T-cell (primary cell): Measurements from ENCODE around the gene DEF6. TPM values are rescaled to one million over a fixed set of nuclear protein-coding genes. Genes with fewer than 3 reads are reported as not detected.
A peak's percentile ranks its signal among the peaks of the same experiment; 100 is the strongest.

Experiments
- ATAC-seq, 4 experiments: fragments of 200-7000 bp in 3 of 4; fragments of 150-1000 bp in 1 of 4; cut with Tn5 transposase; replicated peaks in 1 of 4; 1 replicate in 3 of 4; 2 replicates in 1 of 4; pipeline ENCODE4 v1.10.0; 2021; ENCODE audit warnings: moderate library complexity in 3 of 4, mild to moderate bottlenecking in 2 of 4, moderate number of reproducible peaks in 1 of 4
- CTCF ChIA-PET, 2 donors: fragments of 300-600 bp; sonication (Branson Sonifier 250); formaldehyde crosslinking; loops; one replicate each; lab custom pipeline; 2022; ENCODE audit warnings: antibody characterized with exemption in 2 of 2; lab: Charles Lee
- POLR2A ChIA-PET, 2 donors: fragments of 300-600 bp; sonication (Branson Sonifier 250); formaldehyde crosslinking; loops; one replicate each; lab custom pipeline; 2022; ENCODE audit warnings: antibody characterized with exemption in 2 of 2; lab: Charles Lee
- DNase-seq, 35 experiments: peaks; one replicate each; pipeline versions ENCODE4 v3.0.0 to v3.0.0-alpha.2; 2013 to 2023
- H3K27ac ChIP-seq: one replicate; pipeline ENCODE4 v1.5.1; 2013; ENCODE audit warnings: low read length
- H3K27me3 ChIP-seq, 2 experiments: replicated peaks in 1 of 2; 1 replicate in 1 of 2; 2 replicates in 1 of 2; pipeline versions ENCODE4 v1.6.1 to v1.7.0; 2013; ENCODE audit warnings: low read length in 1 of 2, mixed read lengths in 1 of 2; ENCODE audit not compliant: control insufficient read depth in 2 of 2, insufficient read depth in 2 of 2; ENCODE audit errors: extremely low read depth in 1 of 2
- H3K36me3 ChIP-seq, 2 donors: 1 replicate in 1 of 2; 2 replicates in 1 of 2; pipeline versions ENCODE4 v1.6.1 to v1.7.0; 2013; ENCODE audit warnings: low read length in 1 of 2; ENCODE audit not compliant: control insufficient read depth in 2 of 2, insufficient read depth in 1 of 2; ENCODE audit errors: extremely low read depth in 1 of 2
- H3K4me1 ChIP-seq, 2 experiments: 1 replicate in 1 of 2; 2 replicates in 1 of 2; pipeline versions ENCODE4 v1.6.1 to v1.7.0; 2013; ENCODE audit warnings: low read length in 2 of 2, mixed read lengths in 1 of 2; ENCODE audit not compliant: insufficient read depth in 2 of 2, control insufficient read depth in 1 of 2; ENCODE audit errors: extremely low read depth in 1 of 2
- H3K4me3 ChIP-seq, 2 donors: 1 replicate in 1 of 2; 2 replicates in 1 of 2; pipeline versions ENCODE4 v1.5.1 to v1.7.0; 2013; ENCODE audit warnings: mild to moderate bottlenecking in 2 of 2, low read length in 1 of 2, moderate library complexity in 1 of 2; ENCODE audit not compliant: control insufficient read depth in 1 of 2; ENCODE audit errors: extremely low read depth in 1 of 2
- H3K9me3 ChIP-seq: 2 replicates; pipeline ENCODE4 v1.7.0; 2013
- H3K27ac Mint-ChIP-seq, 2 donors: one replicate each; pipeline ENCODE4 v1.8.0; 2020 to 2021; ENCODE audit warnings: mild to moderate bottlenecking in 2 of 2, mixed read lengths in 2 of 2
- H3K27me3 Mint-ChIP-seq, 2 donors: one replicate each; pipeline ENCODE4 v1.8.0; 2021 to 2022; ENCODE audit warnings: mixed read lengths in 2 of 2
- H3K36me3 Mint-ChIP-seq: one replicate; pipeline ENCODE4 v1.8.0; 2021; ENCODE audit warnings: mixed read lengths
- H3K4me1 Mint-ChIP-seq, 3 donors: one replicate each; pipeline ENCODE4 v1.8.0; 2020 to 2022; ENCODE audit warnings: mixed read lengths in 3 of 3, mild to moderate bottlenecking in 1 of 3
- H3K4me3 Mint-ChIP-seq, 3 donors: one replicate each; pipeline ENCODE4 v1.8.0; 2020 to 2022; ENCODE audit warnings: mild to moderate bottlenecking in 3 of 3, mixed read lengths in 3 of 3, moderate library complexity in 3 of 3
- H3K9me3 Mint-ChIP-seq, 3 donors: one replicate each; pipeline ENCODE4 v1.8.0; 2020 to 2022; ENCODE audit warnings: mixed read lengths in 3 of 3
- WGBS: methylation state at CpG from one replicate; pipeline ENCODE4 v1.1.5; 2013; ENCODE audit warnings: missing lambda C conversion rate; ENCODE audit not compliant: insufficient coverage; 5-methylcytosine and 5-hydroxymethylcytosine counted together
- total RNA-seq, 35 experiments: library from RNA in 6 of 35; stranded (reverse) in 6 of 35; fragments of 120-200 nt in 1 of 35; gene quantifications; one replicate each; pipeline versions ENCODE4 v1.2.1 to v1.2.4 and lab custom pipeline; 2013 to 2026

The DEF6 gene
- total RNA-seq, 5 donors from 2014 or later (not counting 1 experiment from before 2014, with no cell fraction given) = 221 to 311 (median 298) TPM

- Mint-ChIP-seq H3K27me3 (no peaks in the 10 kb centered on the region), H3K27ac (peak overlapping the region; percentile 2 to 3), H3K36me3 (peaks cover 3% of the 10 kb centered on the region), H3K4me1 (peaks cover 65 to 72% (median 67%) of the 10 kb centered on the region in 3 donors), H3K4me3 (no peak overlapping the region), H3K9me3 (no peaks in the 10 kb centered on the region)
- CTCF ChIA-PET = interaction anchor here in 1 of 2 donors (0.5 kb wide), 1 partner anchor 61 kb away, joined by 4 read pairs; no protein-coding TSS in a partner anchor
- Histone ChIP-seq H3K27ac (no peak overlapping the region), H3K9me3 (no peaks in the 10 kb centered on the region), H3K4me1 (peaks cover 7 to 21% of the 10 kb centered on the region in 2 experiments), H3K4me3 (no peak overlapping the region), H3K27me3 (no peaks in the 10 kb centered on the region), H3K36me3 (no peaks in the 10 kb centered on the region)
- POLR2A ChIA-PET = no interaction called here
- no peak for ATAC-seq
- DNase-seq = no peak
These were observed 32.9 kb upstream of the DEF6 start for GRCh38 chr6:35264550-35265274.

GRCh38 chr6:35265523-35265922, 32.1 kb upstream of the DEF6 start:
- H3K4me1 ChIP-seq = peaks cover 2 to 15% of the 10 kb centered on the region in 2 experiments
- ChIA-PET CTCF (no interaction called here), POLR2A (no interaction called here)
- Mint-ChIP-seq H3K27me3 (no peaks in the 10 kb centered on the region), H3K9me3 (no peaks in the 10 kb centered on the region), H3K27ac (no peak overlapping the region), H3K36me3 (peaks cover 3% of the 10 kb centered on the region), H3K4me1 (peaks cover 59 to 65% (median 61%) of the 10 kb centered on the region in 3 donors), H3K4me3 (no peak overlapping the region)
- H3K27ac ChIP-seq = no peak overlapping the region
- H3K36me3 ChIP-seq = no peaks in the 10 kb centered on the region
- ATAC-seq (no peak), DNase-seq (no peak)
- no peaks in the 10 kb centered on the region for H3K9me3 ChIP-seq
- no peak overlapping the region for H3K4me3 ChIP-seq
- no peaks in the 10 kb centered on the region for H3K27me3 ChIP-seq
- 100% methylated on average over 2 of the region's 2 CpGs for WGBS

GRCh38 chr6:35267446-35267845, 30.2 kb upstream of the DEF6 start:
- no peaks in the 10 kb centered on the region for H3K9me3 Mint-ChIP-seq
- H3K4me3 ChIP-seq = no peak overlapping the region
- ChIA-PET CTCF (no interaction called here), POLR2A (interaction anchor here in 1 of 2 donors (0.6 kb wide), 1 partner anchor 214 kb away, joined by 3 read pairs; no protein-coding TSS in a partner anchor)
- peaks cover 3% of the 10 kb centered on the region for H3K36me3 Mint-ChIP-seq
- H3K36me3 ChIP-seq = no peaks in the 10 kb centered on the region
- H3K4me3 Mint-ChIP-seq = no peak overlapping the region
- WGBS = 96% methylated on average over 7 of the region's 8 CpGs
- H3K27me3 ChIP-seq = no peaks in the 10 kb centered on the region
- H3K4me1 ChIP-seq = peaks cover 0 to 9% of the 10 kb centered on the region in 2 experiments
- H3K4me1 Mint-ChIP-seq = peaks cover 43 to 48% (median 45%) of the 10 kb centered on the region in 3 donors
- H3K9me3 ChIP-seq = no peaks in the 10 kb centered on the region
- DNase-seq (no peak), ATAC-seq (no peak)
- H3K27ac Mint-ChIP-seq = no peak overlapping the region
- H3K27me3 Mint-ChIP-seq = no peaks in the 10 kb centered on the region
- no peak overlapping the region for H3K27ac ChIP-seq

DNA sequence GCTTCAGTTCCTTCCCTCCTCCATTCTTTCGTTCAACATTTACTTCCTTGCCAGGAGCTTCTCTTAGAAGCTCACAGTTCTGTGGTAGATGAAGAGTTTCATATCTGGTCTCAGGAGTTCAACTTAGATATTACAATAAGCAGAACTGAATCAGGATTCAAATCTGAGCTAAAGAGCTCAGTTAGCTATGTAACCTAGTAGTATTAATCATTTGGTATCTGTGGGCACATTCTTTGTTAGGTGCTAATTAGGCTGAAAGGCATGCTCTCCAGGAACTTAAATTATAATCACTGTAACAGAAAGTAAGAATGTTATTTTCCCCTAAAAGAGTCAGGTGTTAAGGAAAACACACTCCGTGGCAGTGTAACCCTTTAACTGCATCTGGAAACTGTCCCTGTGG, 29.7 kb upstream of the DEF6 start:
- ChIA-PET CTCF (interaction anchor here in 1 of 2 donors (1.1 kb wide), 1 partner anchor 9 kb away, joined by 3 read pairs; no protein-coding TSS in a partner anchor), POLR2A (interaction anchor here in 1 of 2 donors (0.7 kb wide), 1 partner anchor 9 kb away, joined by 4 read pairs; no protein-coding TSS in a partner anchor)
- Histone ChIP-seq H3K9me3 (no peaks in the 10 kb centered on the region), H3K36me3 (no peaks in the 10 kb centered on the region), H3K4me1 (peaks cover 0 to 8% of the 10 kb centered on the region in 2 experiments), H3K27me3 (no peaks in the 10 kb centered on the region), H3K27ac (no peak overlapping the region), H3K4me3 (no peak overlapping the region)
- WGBS = no CpG with 5 or more reads among the region's 2 CpGs
- ATAC-seq (no peak), DNase-seq (no peak)
- no peak overlapping the region for H3K4me3 Mint-ChIP-seq
- peaks cover 38 to 43% (median 40%) of the 10 kb centered on the region in 3 donors for H3K4me1 Mint-ChIP-seq
- H3K27me3 Mint-ChIP-seq = no peaks in the 10 kb centered on the region
- H3K9me3 Mint-ChIP-seq = no peaks in the 10 kb centered on the region
- peaks cover 3% of the 10 kb centered on the region for H3K36me3 Mint-ChIP-seq
- no peak overlapping the region for H3K27ac Mint-ChIP-seq

GRCh38 chr6:35272005-35272404, 25.6 kb upstream of the DEF6 start:
- Mint-ChIP-seq H3K27me3 (no peaks in the 10 kb centered on the region), H3K36me3 (peaks cover 3% of the 10 kb centered on the region), H3K27ac (no peak overlapping the region), H3K4me3 (no peak overlapping the region), H3K9me3 (no peaks in the 10 kb centered on the region), H3K4me1 (peaks cover 19 to 25% (median 24%) of the 10 kb centered on the region in 3 donors)
- ATAC-seq (no peak), DNase-seq (no peak)
- CTCF ChIA-PET = no interaction called here
- no peaks in the 10 kb centered on the region for H3K4me1 ChIP-seq
- H3K4me3 ChIP-seq = no peak overlapping the region
- H3K27ac ChIP-seq = no peak overlapping the region
- H3K9me3 ChIP-seq = no peaks in the 10 kb centered on the region
- WGBS = 100% methylated on average over 1 of the region's 2 CpGs
- H3K27me3 ChIP-seq = no peaks in the 10 kb centered on the region
- POLR2A ChIA-PET = no interaction called here
- no peaks in the 10 kb centered on the region for H3K36me3 ChIP-seq

DNA sequence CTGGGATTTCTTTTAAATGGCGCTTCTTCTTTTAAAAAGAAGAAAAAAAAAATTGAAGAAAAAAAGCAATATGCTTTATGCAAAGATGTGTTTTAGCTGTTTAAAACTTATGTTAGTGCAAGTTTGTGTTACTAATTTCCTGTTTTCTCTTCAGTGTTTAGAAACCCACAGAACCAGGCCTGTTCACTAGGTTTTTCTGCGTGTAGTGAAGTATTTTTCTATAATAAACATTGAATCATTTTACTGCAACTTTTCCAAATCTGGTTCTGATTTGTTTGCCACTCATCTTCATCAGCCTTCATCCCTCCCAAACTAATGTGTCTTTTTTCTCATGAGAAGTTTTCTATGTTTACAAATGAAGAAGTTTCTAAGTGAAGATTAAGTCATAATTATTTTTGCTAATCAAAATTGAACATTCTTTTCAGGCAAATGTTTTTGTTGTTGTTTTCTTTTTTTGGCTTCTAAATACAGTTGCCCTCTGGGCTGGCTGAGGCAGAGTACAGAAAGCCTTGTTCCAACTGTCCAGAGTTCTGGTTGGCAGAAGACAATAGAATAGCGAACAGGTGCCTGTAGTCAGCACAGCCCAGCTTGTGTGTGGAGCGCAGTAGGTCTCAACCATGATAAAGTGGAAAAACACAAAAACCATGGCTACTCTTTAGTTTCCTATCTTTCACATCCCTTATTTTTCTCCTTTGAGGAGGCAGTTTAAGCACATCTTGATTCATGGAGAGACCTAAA, 23.6 kb upstream of the DEF6 start:
- peak overlapping the region in 1 of 2 donors; percentile 16 for H3K27ac Mint-ChIP-seq

More for the DNA sequence above, 23.6 kb upstream of the DEF6 start:
- no peak overlapping the region for H3K4me3 Mint-ChIP-seq
- ATAC-seq = no peak
- H3K27me3 Mint-ChIP-seq = no peaks in the 10 kb centered on the region
- H3K36me3 Mint-ChIP-seq = no peaks in the 10 kb centered on the region
- H3K27me3 ChIP-seq = no peaks in the 10 kb centered on the region
- DNase-seq = no peak
- H3K36me3 ChIP-seq = no peaks in the 10 kb centered on the region
- no peaks in the 10 kb centered on the region for H3K9me3 Mint-ChIP-seq
- WGBS = no CpG with 5 or more reads among the region's 4 CpGs
- CTCF ChIA-PET = no interaction called here
- no peak overlapping the region for H3K4me3 ChIP-seq
- no peaks in the 10 kb centered on the region for H3K4me1 ChIP-seq
- POLR2A ChIA-PET = no interaction called here
- no peaks in the 10 kb centered on the region for H3K9me3 ChIP-seq
- peaks cover 6 to 23% (median 16%) of the 10 kb centered on the region in 3 donors for H3K4me1 Mint-ChIP-seq
- no peak overlapping the region for H3K27ac ChIP-seq
